ENCODE results near the gene DBNDD1. TPM values are rescaled to one million over a fixed set of nuclear protein-coding genes. Genes with fewer than 3 reads are reported as not detected.
A peak's percentile ranks its signal among the peaks of the same experiment; 100 is the strongest.

DBNDD1 gene
- total RNA-seq, 1 donor from 2014 or later = 21.2 TPM

DNA sequence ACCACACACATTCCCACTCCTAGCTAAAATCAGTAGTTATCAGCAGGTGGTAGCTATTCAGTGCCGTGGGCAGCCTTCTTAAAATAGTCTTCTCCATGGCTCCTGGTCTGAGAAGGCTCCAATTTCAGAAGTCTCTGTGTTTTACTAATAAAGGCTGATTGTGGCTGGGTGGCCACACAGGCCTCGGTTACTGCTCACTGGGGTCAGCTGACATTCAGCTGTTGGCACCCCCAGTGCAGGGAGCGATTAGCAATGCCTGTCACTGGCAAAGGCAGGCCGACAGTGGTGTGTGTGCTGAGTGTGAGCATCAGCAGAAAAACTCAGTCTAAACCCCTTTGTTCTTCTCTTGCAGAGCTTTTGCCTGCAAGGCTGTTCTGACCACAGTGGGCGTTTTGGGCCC is 16.6 kb upstream of the DBNDD1 start:
- no peak for DNase-seq (ENCODE audit: low spot score)

DNA sequence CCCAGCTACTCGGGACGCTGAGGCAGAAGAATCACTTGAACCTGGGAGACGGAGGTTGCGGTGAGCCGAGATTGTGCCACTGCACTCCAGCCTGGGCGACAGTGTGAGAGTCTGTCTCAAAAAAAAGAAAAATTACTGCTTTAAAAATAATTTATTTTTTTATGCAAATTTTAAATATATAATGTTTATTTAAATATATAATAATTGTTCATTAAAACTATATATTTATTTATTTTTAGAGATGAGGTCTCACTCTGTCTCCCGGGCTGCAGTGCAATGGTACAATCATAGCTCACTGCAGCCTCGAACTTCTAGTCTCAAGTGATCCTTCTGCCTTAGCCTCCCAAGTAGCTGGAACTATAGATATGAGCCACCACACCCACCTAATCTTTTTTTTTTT is 15.2 kb upstream of the DBNDD1 start:
- DNase-seq (ENCODE audit: low spot score) = no peak

DNA sequence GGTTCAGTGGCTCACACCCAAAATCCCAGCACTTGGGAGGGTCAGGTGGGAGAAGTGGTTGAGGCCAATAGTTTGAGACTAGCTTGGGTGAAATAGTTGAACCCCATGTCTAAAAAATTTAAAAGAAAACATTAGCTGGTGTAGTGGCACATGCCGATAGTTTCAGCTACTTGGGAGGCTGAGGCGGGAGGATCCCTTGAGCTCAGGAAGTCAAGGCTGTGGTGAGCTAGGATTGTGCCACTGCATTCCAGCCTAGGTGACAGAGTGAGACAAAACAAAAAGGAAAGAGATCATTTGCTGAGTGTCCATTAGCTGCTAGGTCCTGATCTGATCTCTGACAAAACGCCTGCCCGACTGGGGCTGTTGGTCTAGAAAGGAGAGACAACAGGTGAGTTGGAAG is 14.1 kb upstream of the DBNDD1 start:
- DNase-seq (ENCODE audit: low spot score) = no peak

DNA sequence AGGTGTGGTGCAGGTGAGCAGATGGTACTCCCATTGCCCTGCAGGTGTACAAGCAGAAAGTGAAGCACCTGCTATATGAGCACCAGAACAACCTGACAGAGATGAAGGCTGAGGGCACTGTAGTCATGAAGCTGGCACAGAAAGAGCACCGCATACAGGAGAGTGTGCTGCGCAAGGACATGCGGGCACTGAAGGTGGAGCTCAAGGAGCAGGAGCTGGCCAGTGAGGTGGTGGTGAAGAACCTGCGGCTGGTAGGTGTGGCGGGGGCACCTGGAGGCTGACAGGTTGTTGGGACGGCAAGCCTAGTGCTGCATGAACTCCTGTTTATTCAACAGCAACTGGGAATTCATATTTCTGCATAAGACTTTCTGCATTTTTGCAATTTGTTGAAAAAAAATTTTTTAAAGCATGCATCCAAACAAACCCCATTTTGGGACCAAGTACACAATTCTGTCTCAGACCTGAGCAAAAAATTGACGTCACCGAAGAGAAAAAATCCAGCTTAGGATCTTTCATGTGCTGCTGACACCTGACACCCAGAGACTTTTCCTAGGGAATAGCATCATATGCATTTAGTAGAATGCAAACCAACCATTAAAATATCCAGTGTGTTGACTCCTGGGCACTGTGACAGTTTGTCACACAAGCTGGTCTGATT is 13.5 kb upstream of the DBNDD1 start:
- no peak for DNase-seq (ENCODE audit: low spot score)

DNA sequence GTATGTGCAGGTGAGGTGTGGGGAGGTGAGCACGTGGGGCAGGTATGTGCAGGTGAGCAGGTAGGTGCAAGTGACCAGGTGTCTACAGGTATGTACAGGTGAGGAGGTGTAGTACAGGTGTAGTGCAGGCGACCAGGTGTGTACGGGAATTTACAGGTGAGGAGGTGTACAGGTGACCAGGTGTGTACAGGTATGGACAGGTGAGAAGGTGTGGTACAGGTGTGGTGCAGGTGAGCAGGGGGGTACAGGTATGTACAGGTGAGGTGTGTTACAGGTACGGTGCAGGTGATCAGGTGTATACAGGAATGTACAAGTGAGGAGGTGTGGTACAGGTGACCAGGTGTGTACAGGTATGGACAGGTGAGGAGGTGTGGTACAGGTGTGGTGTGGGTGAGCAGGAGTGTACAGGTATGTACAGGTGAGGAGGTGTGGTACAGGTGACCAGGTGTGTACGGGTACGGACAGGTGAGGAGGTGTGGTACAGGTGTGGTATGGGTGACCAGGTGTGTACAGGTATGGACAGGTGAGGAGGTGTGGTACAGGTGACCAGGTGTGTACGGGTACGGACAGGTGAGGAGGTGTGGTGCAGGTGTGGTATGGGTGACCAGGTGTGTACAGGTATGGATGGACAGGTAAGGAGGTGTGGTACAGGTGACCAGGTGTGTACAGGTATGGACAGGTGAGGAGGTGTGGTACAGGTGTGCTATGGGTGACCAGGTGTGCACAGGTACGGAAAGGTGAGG is 12.8 kb upstream of the DBNDD1 start:
- DNase-seq (ENCODE audit: low spot score) = no peak

DNA sequence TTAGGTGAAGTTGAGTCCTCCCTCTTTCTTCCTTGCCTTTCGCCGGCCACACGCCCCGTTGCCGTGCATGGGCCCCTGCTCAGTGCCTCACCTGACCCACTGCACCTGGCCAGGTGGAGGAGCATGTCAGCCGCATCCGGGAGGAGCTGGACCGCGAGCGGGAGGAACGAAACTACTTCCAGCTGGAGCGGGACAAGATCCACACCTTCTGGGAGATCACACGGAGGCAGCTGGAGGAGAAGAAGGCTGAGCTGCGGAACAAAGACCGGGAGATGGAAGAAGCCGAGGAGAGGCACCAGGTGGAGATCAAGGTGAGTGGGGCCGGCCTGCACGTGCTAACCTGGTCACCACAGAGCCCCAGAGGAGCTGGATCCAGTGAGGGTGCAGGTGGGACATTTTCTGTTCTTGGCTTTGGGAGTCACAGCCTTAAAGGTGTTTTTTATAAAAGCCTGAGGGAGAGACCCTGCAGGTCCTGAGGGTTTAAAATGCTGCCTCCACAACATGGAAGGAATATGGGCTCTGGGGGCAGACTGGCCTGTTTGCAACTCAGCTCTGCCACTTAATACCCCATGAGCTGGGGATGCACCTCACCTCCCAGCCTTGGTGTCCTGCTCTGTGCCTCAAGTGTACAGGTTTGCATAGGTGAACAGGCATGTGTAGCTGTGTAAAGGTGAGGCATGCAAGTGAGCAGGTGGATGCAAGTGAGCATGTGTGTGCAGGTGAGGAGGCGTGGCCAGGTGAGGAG is 12.1 kb upstream of the DBNDD1 start:
- no peak for DNase-seq (ENCODE audit: low spot score)

DNA sequence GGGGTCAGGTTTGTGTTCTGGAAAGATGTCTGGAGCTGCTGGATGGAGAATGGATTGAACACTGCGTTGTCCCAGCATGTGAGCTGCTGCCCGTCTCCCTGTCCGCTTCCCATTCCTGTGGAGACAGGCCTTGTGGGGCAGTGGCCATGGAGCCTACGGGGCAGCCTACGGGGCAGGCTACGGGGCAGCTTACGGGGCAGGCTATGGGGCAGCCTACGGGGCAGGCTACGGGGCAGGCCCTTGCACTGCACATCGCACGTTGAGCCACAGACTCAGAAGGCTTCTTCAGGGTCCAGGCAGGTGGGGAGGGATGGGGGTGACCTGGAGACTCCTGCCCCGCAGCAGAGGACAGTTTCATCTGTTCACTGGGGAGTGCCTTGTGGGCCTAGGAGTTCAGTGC is 9.7 kb upstream of the DBNDD1 start:
- no peak for DNase-seq (ENCODE audit: low spot score)

DNA sequence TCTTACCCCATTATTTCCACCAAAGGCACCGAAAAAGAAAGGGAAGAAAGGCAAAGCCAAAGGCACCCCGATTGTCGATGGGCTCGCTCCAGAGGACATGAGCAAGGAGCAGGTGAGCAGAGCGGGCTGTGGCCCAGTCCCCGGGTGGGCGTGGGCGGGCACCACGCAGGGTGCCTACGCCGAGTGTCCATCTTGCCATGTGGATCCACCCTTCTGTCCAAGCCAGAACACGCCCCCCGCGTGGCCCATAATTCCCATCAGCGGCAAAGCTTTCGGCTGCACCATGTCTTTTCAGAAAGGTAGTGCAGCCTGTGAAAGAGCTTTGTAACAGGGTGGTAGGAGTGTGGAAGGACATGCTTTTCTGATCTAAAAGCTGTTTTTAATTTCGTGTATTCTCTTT is 8.4 kb upstream of the DBNDD1 start:
- no peak for DNase-seq (ENCODE audit: low spot score)

DNA sequence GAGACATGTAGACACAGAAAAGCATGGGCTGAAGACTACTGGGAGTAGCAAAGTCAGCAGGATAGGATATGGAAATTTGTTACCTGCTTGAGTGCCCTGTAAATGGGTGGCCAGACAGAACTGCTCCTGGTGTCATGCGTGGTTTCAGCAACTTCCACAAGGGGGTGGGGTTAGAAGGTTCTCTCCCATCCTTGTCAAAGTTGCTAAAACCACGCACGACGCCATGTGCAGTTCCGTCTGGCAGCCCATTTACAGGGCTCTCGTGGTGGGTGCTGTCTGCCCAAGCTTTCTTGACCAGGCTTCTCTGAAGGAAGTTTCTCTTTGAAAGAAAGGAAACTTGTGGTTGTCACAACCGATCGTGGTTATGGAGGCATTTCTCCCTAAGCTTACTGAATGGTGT is 6.9 kb upstream of the DBNDD1 start:
- DNase-seq (ENCODE audit: low spot score) = no peak

DNA sequence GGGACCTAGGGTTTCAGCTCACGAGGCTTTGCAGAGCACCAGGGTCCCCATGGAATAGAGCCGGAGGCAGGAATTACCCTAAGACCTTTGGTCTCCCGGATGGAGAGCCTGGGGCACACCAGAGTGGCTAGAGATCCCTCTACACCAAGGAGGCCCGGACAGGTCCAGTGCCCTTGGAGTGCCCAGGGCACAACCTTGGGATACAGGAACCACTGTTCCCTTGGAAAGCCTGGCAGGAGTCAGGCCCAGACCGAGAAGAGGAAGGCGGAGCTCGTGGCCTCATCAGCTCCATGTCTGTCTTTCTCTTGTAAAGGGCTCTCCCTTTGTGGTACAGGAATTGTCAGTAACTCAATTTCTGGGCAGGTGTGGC is 3.8 kb upstream of the DBNDD1 start:
- DNase-seq (ENCODE audit: low spot score) = no peak

DNA sequence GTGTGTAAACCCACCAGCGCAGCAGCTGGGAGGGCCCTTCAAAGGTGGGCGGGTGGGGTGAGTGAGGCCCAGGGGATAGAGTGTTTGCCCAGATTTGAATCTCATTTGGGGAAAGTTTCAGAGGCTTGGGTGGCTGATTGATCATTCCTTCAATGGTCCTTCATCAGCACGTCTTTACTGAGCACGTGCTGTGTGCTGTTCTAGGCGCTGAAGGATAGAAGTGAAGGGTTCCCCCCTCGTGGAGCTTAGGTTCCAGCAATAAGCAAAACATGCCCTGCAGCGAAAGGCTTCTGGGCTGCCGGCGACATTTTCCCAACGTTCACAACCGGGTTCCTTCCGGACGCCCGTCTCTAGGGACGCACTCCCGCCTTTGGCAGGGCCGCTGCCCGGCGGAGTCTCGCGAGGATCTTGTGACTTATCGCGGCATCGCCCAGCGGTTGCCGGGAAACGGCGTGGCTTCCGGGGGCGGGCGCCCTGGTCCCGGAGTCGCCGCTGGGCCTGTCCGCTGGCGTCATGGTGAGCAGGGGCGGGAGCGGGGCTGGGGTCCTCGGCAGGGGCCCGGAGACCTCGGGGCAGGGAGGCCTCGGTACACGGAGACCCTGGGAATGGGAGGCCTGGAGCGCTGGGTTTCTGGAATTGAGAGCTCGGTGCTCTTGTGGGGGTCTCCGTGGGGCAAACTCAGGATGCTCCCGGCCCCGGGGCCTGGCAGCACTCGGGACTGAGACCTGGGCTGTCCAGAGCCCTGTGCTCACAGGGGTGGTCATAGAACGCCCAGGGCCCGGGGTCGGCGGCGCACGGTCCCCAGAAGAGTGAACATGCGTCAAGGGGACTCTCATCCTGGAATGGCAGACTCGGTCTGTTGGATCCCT is 3.2 kb upstream of the DBNDD1 start:
- DNase-seq (ENCODE audit: low spot score) = peak; percentile 93

DNA sequence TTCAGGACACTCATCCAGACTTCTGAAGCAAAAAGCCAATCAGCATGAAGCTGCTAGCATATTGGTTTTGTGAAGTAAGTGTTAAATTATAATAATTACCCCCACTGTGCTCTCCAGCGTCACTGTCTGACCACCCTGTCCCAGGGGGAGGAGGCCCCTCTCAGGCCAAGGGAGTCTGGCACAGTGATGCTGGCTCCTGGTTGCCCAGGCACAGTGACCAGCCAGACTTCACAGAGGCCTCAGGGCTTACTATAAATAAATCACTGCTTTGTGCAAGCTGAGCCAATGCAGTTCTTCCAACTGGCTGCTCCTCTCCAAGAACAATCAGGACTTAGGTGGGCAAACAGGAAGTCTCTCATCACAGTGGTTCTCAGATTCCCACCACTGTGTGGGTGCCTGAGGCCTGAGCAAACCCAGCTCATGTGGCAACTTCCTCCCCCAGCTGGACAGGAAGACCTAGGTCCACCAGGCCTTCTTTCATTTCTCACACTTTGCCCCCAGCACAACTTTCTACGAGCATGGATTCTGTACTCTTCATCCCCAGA is 1.7 kb upstream of the DBNDD1 start:
- DNase-seq (ENCODE audit: low spot score) = no peak

DNA sequence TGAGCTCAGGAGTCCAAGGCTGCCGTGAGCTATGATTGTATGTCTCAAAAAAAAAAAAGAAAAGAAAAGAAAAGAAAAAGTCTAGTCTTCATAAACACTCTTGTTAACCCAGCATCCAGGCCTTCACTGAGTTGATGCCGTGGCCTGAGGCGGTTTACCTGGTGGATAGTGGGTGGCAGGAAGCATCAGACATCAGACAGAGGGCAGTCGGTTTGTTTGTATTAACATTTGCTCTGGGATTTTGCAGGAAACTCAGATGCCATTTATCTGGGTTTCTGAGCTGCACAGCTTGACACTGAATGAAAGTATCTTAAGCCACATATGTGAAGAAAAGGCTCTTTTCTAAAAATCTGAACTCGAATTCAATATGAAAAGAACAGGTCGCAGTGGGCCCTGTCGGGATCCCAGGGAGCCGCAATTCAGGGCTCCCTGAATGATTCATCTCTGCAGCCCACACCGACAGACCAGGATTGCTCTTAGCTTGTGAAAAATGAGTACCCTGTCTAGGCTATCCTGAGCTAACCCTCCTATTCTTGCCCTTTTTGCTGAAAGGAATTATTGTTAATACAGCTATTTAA is 1.1 kb upstream of the DBNDD1 start:
- no peak for DNase-seq (ENCODE audit: low spot score)

DNA sequence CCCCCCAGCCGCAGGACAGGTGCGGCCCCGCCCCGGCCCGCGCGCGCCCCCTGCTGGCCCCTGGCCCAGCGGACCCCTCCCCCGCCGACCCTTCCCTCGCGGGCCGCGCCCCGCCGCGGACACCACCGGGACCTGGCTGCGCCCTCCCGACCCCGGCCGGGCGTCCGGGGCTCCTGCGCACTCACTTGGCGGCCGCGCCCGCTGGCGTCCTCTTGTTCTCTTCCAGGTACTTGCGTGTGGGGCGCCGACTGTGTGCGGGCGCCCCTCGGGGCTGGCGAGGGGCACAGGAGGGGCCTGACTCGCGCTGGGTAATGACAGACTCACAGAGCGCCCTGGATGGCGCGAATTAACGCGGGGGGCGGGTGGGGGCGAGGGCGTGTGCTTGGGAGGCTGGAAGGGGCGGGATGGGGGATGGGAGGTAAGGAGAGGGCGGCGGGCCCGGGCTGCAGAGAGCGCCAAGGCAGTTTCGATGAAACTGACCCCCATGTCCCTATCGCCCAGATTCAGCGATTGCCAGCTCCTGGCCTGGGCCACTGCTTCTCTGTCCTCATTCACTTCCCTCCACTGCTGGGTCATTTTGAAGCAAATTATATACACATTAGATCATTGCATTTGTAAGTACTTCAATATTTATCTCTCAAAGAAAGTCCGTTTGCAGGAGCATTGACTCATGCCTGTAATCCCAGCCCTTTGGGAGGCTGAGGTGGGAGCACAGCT is 445 bp upstream of the DBNDD1 start:
- no peak for DNase-seq (ENCODE audit: low spot score)

DNA sequence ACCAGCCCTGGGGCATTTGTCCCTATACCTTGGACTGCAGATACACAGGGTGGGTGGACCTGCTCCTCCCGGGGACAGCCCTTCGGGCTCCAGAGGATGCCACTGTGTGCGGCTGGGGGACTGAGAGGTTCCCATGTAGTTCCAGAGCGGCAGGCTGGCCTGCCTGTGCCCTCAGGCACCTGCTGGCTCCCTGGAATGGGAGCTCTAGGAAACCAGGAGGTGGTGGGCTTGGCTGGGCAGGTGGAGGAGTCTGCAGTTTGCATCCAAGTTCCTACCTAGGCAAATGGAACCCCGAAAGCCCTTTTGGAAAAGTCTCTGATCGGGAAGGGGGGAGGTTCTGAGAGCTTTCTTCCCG is 982 bp downstream of the DBNDD1 start:
- DNase-seq (ENCODE audit: low spot score) = no peak

DNA sequence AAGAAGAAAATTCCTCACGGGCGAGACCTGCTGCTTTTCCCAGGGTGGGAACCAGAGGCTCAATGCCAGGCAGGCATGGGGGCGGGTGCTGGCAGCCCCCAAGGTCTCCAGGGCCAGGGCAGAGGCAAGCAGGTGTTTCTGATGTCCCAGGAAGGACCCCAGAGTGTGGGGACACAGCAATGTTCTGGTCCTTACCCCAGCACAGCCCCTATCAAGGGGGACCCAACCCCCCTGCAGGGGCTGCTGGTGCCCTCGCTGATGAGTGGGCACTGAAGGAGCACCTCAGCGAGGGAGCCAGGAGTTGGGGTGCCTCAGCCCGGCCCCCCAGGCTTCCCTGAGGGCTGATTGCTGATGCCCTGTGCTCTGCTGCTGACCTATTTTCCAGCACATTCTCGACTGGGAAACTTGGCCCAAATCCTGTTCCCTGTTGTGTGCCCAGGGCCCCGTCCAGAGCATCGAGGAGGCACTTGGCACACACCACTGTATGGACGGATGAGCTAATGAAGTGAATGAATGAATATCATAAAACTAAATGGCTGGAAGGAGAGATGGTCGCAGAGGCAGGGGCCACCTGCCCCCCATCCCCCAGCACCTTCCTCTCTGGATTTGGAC is 2.8 kb downstream of the DBNDD1 start:
- DNase-seq (ENCODE audit: low spot score) = no peak

DNA sequence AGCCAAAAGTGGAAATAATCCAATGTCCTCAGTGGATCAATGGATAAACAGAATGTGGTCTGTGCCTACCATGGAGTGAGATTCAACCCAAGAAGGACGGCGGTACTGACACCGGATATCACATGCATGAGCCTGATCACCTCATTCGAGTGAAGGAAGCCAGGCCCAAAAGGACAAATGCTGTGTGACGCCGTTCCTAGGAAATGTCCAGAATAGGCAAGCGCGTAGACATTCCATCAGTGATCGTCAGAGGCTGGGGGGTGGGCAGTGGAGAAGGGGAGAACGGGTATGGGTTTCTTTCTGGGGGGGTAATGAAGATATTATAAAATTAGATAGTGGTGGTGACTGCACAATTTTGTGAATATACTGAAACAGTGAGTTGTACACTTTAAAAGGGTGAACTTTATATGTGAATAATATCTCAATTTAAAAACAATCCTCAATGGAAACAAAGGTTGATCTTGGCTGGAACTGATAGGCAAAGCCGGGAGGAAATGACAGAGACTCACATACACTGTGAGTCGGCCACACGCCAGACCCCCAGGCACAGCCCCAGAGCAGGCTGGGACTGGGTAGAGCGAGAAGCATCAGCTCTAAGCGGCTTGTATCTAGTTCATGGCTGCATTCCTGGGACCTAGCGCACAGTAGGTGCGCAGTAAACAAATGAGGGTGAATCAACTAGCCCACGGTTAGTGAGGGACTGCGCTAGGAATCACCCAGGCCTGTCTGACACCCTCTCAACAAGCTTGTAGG is 3.5 kb downstream of the DBNDD1 start:
- no peak for DNase-seq (ENCODE audit: low spot score)

DNA sequence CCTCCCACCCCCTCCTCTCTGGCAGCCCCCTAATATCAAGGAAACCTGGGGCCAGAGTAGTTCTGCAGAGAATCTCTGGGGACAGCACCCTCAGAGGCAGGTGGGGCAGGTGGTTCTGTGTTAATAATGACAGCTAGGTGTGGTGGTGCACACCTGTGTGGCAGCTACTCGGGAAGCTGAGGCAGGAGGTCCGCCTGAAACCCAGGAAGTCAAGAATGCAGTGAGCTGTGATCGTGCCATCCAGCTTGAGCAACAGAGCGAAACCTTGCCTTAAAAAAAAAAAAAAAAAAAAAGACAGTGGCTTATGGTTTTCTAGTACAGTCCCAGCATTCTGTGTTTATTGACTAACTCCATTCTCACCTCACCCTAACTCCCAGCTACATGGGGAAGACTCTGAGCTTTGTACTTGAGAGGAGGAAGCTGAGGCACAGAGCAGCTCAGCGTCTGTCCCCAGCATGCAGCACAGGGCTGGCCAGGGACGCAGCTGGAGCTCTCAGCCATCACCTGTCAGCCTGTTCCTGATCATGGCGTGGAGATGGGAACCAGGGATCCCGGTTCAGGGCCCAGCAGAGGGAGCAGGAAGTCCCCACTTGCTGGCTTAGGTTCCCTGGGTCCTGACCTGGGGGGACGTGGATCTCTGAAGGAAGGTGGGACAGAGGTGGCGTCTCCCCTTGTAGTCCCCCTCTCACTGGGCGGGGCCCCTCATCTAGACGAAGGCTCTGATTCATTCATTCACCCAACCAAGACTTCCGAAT is 6.1 kb downstream of the DBNDD1 start:
- no peak for DNase-seq (ENCODE audit: low spot score)

DNA sequence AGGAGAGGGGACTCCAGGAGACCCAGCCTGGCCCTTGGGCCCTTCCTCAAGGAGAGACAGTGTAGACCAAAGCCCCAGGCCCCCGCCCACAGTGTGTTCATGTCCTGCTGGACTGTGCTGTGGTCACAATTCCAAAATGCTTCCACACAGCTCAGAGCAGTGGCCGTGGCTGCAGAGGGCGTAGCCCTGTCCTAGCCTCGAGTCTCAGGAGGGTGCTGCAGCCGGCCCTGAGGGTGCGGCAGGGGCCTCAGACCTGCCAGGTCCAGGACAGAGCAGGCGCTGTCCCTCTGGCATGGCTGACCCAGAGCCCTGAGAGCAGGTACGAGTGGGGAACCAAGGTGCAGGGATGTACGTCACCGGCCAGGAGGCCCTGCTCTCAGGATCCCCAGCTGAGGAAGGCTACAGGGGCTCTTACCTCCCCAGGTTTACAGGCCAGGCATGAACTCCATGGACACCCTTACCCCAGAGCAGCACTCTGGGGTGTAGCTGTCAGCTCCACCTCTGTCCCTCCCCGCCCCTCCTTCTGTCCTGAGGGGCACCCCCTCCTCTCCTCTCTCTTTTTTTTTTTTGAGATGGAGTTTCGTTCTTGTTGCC is 7.3 kb downstream of the DBNDD1 start:
- no peak for DNase-seq (ENCODE audit: low spot score)
